GM23338 (cell line): ENCODE data around the gene RASSF6. TPM values are rescaled to one million over a fixed set of nuclear protein-coding genes. Genes with fewer than 3 reads are reported as not detected.

Source experiments
- ATAC-seq: fragments of 200-7000 bp; cut with Tn5 transposase; 3 replicates; pipeline ENCODE4 v1.9.1; 2020
- DNase-seq: peaks from one replicate; pipeline ENCODE4 v3.0.0-alpha.2; 2015; ENCODE audit warnings: low spot score
- H2AFZ ChIP-seq: fragments of 200-600 bp; sonication (generic); 2 replicates; pipeline ENCODE4 v1.8.0; 2016; ENCODE audit warnings: antibody characterized with exemption, mild to moderate bottlenecking, moderate library complexity
- H3F3A ChIP-seq: fragments of 200-600 bp; sonication (generic); replicated peaks from 2 replicates; pipeline ENCODE4 v1.8.0; 2017; ENCODE audit warnings: antibody characterized with exemption, mixed run types, low read depth
- H3K27ac ChIP-seq: fragments of 200-600 bp; sonication (generic); 2 replicates; pipeline ENCODE4 v1.6.1; 2016; ENCODE audit warnings: low read depth
- H3K27me3 ChIP-seq: fragments of 200-600 bp; sonication (generic); 2 replicates; pipeline ENCODE4 v1.8.0; 2016; ENCODE audit warnings: mild to moderate bottlenecking, mixed run types, moderate library complexity; ENCODE audit not compliant: insufficient read depth
- H3K36me3 ChIP-seq: fragments of 200-600 bp; sonication (generic); 2 replicates; pipeline ENCODE4 v1.8.0; 2016; ENCODE audit warnings: mild to moderate bottlenecking; ENCODE audit not compliant: insufficient read depth
- H3K4me1 ChIP-seq: fragments of 200-600 bp; sonication (generic); 2 replicates; pipeline ENCODE4 v1.8.0; 2016; ENCODE audit warnings: mild to moderate bottlenecking, moderate library complexity; ENCODE audit not compliant: insufficient read depth
- H3K4me2 ChIP-seq: fragments of 200-600 bp; sonication (generic); 2 replicates; pipeline ENCODE4 v1.7.1; 2017; ENCODE audit warnings: mixed run types
- H3K4me3 ChIP-seq: fragments of 200-600 bp; sonication (generic); 2 replicates; pipeline ENCODE4 v1.6.1; 2016; ENCODE audit warnings: mixed run types
- H3K79me2 ChIP-seq: fragments of 200-600 bp; sonication (generic); replicated peaks from 2 replicates; pipeline ENCODE4 v1.8.0; 2017; ENCODE audit warnings: mild to moderate bottlenecking; ENCODE audit not compliant: insufficient read depth
- H3K9me2 ChIP-seq: fragments of 200-600 bp; sonication (generic); 2 replicates; pipeline ENCODE4 v1.8.0; 2017; ENCODE audit not compliant: insufficient read depth
- H4K20me1 ChIP-seq: fragments of 200-600 bp; sonication (generic); replicated peaks from 2 replicates; pipeline ENCODE4 v1.8.0; 2017; ENCODE audit warnings: mild to moderate bottlenecking; ENCODE audit not compliant: insufficient read depth
- H3K27ac Mint-ChIP-seq: 2 replicates; pipeline ENCODE4 v1.8.0; 2020; ENCODE audit warnings: inconsistent platforms, mild to moderate bottlenecking, moderate library complexity, mixed read lengths
- H3K27me3 Mint-ChIP-seq: 3 replicates; pipeline ENCODE4 v1.8.0; 2022; ENCODE audit warnings: low read depth, mild to moderate bottlenecking, moderate library complexity, mixed read lengths, inconsistent platforms; ENCODE audit not compliant: insufficient read depth, poor library complexity
- H3K36me3 Mint-ChIP-seq: 3 replicates; pipeline ENCODE4 v1.8.0; 2021; ENCODE audit warnings: low read depth, mild to moderate bottlenecking, inconsistent platforms, moderate library complexity, mixed read lengths
- H3K4me1 Mint-ChIP-seq: 3 replicates; pipeline ENCODE4 v1.8.0; 2020; ENCODE audit warnings: mild to moderate bottlenecking, inconsistent platforms, mixed read lengths
- H3K4me3 Mint-ChIP-seq: 3 replicates; pipeline ENCODE4 v1.8.0; 2021; ENCODE audit warnings: moderate library complexity, mild to moderate bottlenecking, inconsistent platforms, mixed read lengths
- H3K9me3 Mint-ChIP-seq: 3 replicates; pipeline ENCODE4 v1.8.0; 2020; ENCODE audit warnings: moderate library complexity, mild to moderate bottlenecking, inconsistent platforms, mixed read lengths
- CREB1 ChIP-seq: fragments of 250-450 bp; sonication (Bioruptor Pico); IDR thresholded peaks from 2 replicates; pipeline ENCODE4 v1.5.0; 2020; ENCODE audit warnings: low read depth, mild to moderate bottlenecking, moderate library complexity
- EZH2 ChIP-seq: fragments of 200-600 bp; sonication (generic); IDR thresholded peaks from one replicate; pipeline ENCODE4 v1.8.0; 2017; ENCODE audit warnings: antibody characterized with exemption, mild to moderate bottlenecking, low read depth; ENCODE audit not compliant: unreplicated experiment
- EZH2phosphoT487 ChIP-seq: fragments of 200-600 bp; sonication (generic); IDR thresholded peaks from one replicate; pipeline ENCODE4 v1.8.1; 2018; ENCODE audit warnings: antibody characterized with exemption; ENCODE audit not compliant: unreplicated experiment
- POLR2AphosphoS5 ChIP-seq: IDR thresholded peaks from 2 replicates; pipeline ENCODE4 v1.6.1; 2016; ENCODE audit warnings: antibody characterized with exemption, low read depth
- STAT1 ChIP-seq: IDR thresholded peaks from one replicate; pipeline ENCODE4 v1.6.1; 2016; ENCODE audit warnings: antibody characterized with exemption; ENCODE audit not compliant: unreplicated experiment
- ZNF114 ChIP-seq: fragments of 250-450 bp; sonication (Bioruptor Pico); IDR thresholded peaks from 2 replicates; pipeline ENCODE4 v1.5.0; 2020; ENCODE audit warnings: mild to moderate bottlenecking, moderate library complexity
- ZNF331 ChIP-seq: fragments of 250-450 bp; sonication (Bioruptor Pico); IDR thresholded peaks from 2 replicates; pipeline ENCODE4 v1.5.0; 2020; ENCODE audit warnings: low read depth, mild to moderate bottlenecking, moderate library complexity
- polyA plus RNA-seq: library from polyadenylated mRNA; unstranded; fragments of >200 nt; fragmentation: Nextera tagmentation; extraction: Ambion mirVana; gene quantifications from 2 replicates; pipeline ENCODE4 v1.2.1, GENCODE V29; 2016
- total RNA-seq: library from RNA; depleted of rRNA; stranded (reverse); fragments of >200 nt; shearing (Covaris generic); gene quantifications from 2 replicates; pipeline ENCODE4 v1.2.3, GENCODE V29; 2014
- TF ChIP-seq, protein P1 (sequence below), 2 experiments: fragments of 200-600 bp in 1 of 2; sonication (generic) in 1 of 2; conservative IDR thresholded peaks; 2 replicates each; pipeline versions ENCODE4 v1.5.1 to v1.6.1; 2016 to 2017; ENCODE audit warnings: antibody characterized with exemption in 2 of 2, low read depth in 2 of 2, mild to moderate bottlenecking in 2 of 2, moderate library complexity in 1 of 2
- TF ChIP-seq, protein P2 (sequence below): IDR thresholded peaks from 2 replicates; pipeline ENCODE4 v1.6.1; 2016; ENCODE audit warnings: antibody characterized with exemption
- TF ChIP-seq, protein P3 (sequence below): IDR thresholded peaks from one replicate; pipeline ENCODE4 v1.6.1; 2018; ENCODE audit warnings: antibody characterized with exemption; ENCODE audit not compliant: unreplicated experiment

The RASSF6 gene
- total and polyA plus RNA-seq, 2 experiments from 2014 or later = 0.14 to 0.79 TPM

GRCh38 chr4:73646117-73646516 is 25.9 kb upstream of the RASSF6 start:
- no peak for ATAC-seq
- no peak overlapping the region for H3K27ac Mint-ChIP-seq
- no peak overlapping the region for H3K4me3 Mint-ChIP-seq
- Histone ChIP-seq H3K4me1 (no peaks in the 10 kb centered on the region), H4K20me1 (no peaks in the 10 kb centered on the region), H3K9me2 (no peaks in the 10 kb centered on the region), H2AFZ (peak overlapping the region; percentile 48), H3K4me3 (no peak overlapping the region), H3F3A (no peaks in the 10 kb centered on the region), H3K36me3 (no peaks in the 10 kb centered on the region), H3K27ac (no peak overlapping the region), H3K79me2 (no peaks in the 10 kb centered on the region), H3K4me2 (no peak overlapping the region), H3K27me3 (no peaks in the 10 kb centered on the region)
- H3K27me3 Mint-ChIP-seq = peaks cover 3% of the 10 kb centered on the region
- H3K4me1 Mint-ChIP-seq = peaks cover 5% of the 10 kb centered on the region; the same call in 2 of the 3 replicates
- H3K9me3 Mint-ChIP-seq = no peaks in the 10 kb centered on the region
- TF ChIP-seq EZH2phosphoT487 (no peak), ZNF331 (CRISPR knock-in tag) (no peak)
- TF ChIP-seq, protein P1, sequence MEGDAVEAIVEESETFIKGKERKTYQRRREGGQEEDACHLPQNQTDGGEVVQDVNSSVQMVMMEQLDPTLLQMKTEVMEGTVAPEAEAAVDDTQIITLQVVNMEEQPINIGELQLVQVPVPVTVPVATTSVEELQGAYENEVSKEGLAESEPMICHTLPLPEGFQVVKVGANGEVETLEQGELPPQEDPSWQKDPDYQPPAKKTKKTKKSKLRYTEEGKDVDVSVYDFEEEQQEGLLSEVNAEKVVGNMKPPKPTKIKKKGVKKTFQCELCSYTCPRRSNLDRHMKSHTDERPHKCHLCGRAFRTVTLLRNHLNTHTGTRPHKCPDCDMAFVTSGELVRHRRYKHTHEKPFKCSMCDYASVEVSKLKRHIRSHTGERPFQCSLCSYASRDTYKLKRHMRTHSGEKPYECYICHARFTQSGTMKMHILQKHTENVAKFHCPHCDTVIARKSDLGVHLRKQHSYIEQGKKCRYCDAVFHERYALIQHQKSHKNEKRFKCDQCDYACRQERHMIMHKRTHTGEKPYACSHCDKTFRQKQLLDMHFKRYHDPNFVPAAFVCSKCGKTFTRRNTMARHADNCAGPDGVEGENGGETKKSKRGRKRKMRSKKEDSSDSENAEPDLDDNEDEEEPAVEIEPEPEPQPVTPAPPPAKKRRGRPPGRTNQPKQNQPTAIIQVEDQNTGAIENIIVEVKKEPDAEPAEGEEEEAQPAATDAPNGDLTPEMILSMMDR (conservative IDR thresholded peaks at IDR 0.05; ENCODE audit: low read depth in 2 of 2) = no peak
- no peaks in the 10 kb centered on the region for H3K36me3 Mint-ChIP-seq
- DNase-seq = no peak

GRCh38 chr4:73631565-73632226 is 11.5 kb upstream of the RASSF6 start:
- Histone ChIP-seq H3K9me2 (no peaks in the 10 kb centered on the region), H3K4me1 (no peaks in the 10 kb centered on the region), H3K27me3 (no peaks in the 10 kb centered on the region), H2AFZ (no peak overlapping the region), H3K4me3 (no peak overlapping the region), H3F3A (no peaks in the 10 kb centered on the region), H4K20me1 (no peaks in the 10 kb centered on the region), H3K36me3 (no peaks in the 10 kb centered on the region), H3K79me2 (no peaks in the 10 kb centered on the region), H3K27ac (no peak overlapping the region), H3K4me2 (no peak overlapping the region)
- Mint-ChIP-seq H3K36me3 (no peaks in the 10 kb centered on the region), H3K27ac (no peak overlapping the region), H3K4me3 (no peak overlapping the region), H3K9me3 (no peaks in the 10 kb centered on the region; the same call in 2 of the 3 replicates), H3K27me3 (no peaks in the 10 kb centered on the region), H3K4me1 (no peaks in the 10 kb centered on the region; the same call in 1 of the 3 replicates)
- ATAC-seq = no peak
- DNase-seq = no peak
- TF ChIP-seq ZNF114 (no peak), CREB1 (no peak), EZH2phosphoT487 (no peak), EZH2 (no peak), POLR2AphosphoS5 (no peak), STAT1 (no peak)
- TF ChIP-seq, protein P2, sequence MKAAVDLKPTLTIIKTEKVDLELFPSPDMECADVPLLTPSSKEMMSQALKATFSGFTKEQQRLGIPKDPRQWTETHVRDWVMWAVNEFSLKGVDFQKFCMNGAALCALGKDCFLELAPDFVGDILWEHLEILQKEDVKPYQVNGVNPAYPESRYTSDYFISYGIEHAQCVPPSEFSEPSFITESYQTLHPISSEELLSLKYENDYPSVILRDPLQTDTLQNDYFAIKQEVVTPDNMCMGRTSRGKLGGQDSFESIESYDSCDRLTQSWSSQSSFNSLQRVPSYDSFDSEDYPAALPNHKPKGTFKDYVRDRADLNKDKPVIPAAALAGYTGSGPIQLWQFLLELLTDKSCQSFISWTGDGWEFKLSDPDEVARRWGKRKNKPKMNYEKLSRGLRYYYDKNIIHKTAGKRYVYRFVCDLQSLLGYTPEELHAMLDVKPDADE = no peak
- TF ChIP-seq, protein P3, sequence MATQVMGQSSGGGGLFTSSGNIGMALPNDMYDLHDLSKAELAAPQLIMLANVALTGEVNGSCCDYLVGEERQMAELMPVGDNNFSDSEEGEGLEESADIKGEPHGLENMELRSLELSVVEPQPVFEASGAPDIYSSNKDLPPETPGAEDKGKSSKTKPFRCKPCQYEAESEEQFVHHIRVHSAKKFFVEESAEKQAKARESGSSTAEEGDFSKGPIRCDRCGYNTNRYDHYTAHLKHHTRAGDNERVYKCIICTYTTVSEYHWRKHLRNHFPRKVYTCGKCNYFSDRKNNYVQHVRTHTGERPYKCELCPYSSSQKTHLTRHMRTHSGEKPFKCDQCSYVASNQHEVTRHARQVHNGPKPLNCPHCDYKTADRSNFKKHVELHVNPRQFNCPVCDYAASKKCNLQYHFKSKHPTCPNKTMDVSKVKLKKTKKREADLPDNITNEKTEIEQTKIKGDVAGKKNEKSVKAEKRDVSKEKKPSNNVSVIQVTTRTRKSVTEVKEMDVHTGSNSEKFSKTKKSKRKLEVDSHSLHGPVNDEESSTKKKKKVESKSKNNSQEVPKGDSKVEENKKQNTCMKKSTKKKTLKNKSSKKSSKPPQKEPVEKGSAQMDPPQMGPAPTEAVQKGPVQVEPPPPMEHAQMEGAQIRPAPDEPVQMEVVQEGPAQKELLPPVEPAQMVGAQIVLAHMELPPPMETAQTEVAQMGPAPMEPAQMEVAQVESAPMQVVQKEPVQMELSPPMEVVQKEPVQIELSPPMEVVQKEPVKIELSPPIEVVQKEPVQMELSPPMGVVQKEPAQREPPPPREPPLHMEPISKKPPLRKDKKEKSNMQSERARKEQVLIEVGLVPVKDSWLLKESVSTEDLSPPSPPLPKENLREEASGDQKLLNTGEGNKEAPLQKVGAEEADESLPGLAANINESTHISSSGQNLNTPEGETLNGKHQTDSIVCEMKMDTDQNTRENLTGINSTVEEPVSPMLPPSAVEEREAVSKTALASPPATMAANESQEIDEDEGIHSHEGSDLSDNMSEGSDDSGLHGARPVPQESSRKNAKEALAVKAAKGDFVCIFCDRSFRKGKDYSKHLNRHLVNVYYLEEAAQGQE = no peak
